Eye (tissue), 1 donor: Measurements from ENCODE around the gene CCL13.

Experiments
- DNase-seq: peaks from one replicate; pipeline ENCODE4 v3.0.0-alpha.2; 2015

The CCL13 gene

GRCh38 chr17:34364751-34365150 is 8.5 kb downstream of the CCL13 start:
- no peak for DNase-seq

GRCh38 chr17:34365340-34365739 is 9.1 kb downstream of the CCL13 start:
- DNase-seq: no peak

- no peak for DNase-seq
Measured at GRCh38 chr17:34366010-34366409, 9.7 kb downstream of the CCL13 start.

- DNase-seq: no peak
Measured at GRCh38 chr17:34366529-34367107, 10.3 kb downstream of the CCL13 start.

GRCh38 chr17:34367486-34368195 is 11.4 kb downstream of the CCL13 start:
- no peak for DNase-seq

GRCh38 chr17:34368196-34368945 is 12.1 kb downstream of the CCL13 start:
- DNase-seq: no peak

GRCh38 chr17:34368946-34369500 is 12.7 kb downstream of the CCL13 start:
- DNase-seq: no peak

- no peak for DNase-seq
Measured at GRCh38 chr17:34369571-34369970, 13.3 kb downstream of the CCL13 start.

- no peak for DNase-seq
Measured at GRCh38 chr17:34370376-34370996, 14.2 kb downstream of the CCL13 start.

- DNase-seq: peak; percentile 4
Measured at GRCh38 chr17:34370997-34371395, 14.7 kb downstream of the CCL13 start.

- no peak for DNase-seq
Measured at GRCh38 chr17:34371405-34372100, 15.3 kb downstream of the CCL13 start.

- no peak for DNase-seq
Measured at GRCh38 chr17:34374457-34374856, 18.2 kb downstream of the CCL13 start.

- no peak for DNase-seq
Measured at GRCh38 chr17:34375426-34375997, 19.2 kb downstream of the CCL13 start.

GRCh38 chr17:34377078-34377823 is 21.0 kb downstream of the CCL13 start:
- no peak for DNase-seq

GRCh38 chr17:34378664-34379101 is 22.4 kb downstream of the CCL13 start:
- DNase-seq: no peak

GRCh38 chr17:34379868-34380267 is 23.6 kb downstream of the CCL13 start:
- DNase-seq: no peak

- DNase-seq: peak; percentile 20
Measured at GRCh38 chr17:34382621-34383124, 26.4 kb downstream of the CCL13 start.

- DNase-seq: no peak
Measured at GRCh38 chr17:34383216-34383615, 26.9 kb downstream of the CCL13 start.

- no peak for DNase-seq
Measured at GRCh38 chr17:34384271-34384670, 28.0 kb downstream of the CCL13 start.

- no peak for DNase-seq
Measured at GRCh38 chr17:34384822-34385605, 28.7 kb downstream of the CCL13 start.
